Stomach (tissue), 9 donors: ENCODE data around the gene ITFG2. TPM values are rescaled to one million over a fixed set of nuclear protein-coding genes. Genes with fewer than 3 reads are reported as not detected.

Experiments used
- DNase-seq, 2 donors: peaks; one replicate each; pipeline versions ENCODE4 v3.0.0 to v3.0.0-alpha.2; 2013 to 2019
- H3K27ac ChIP-seq, 5 donors: fragments of 200-600 bp in 4 of 5; sonication (generic) in 4 of 5; one replicate each; pipeline ENCODE4 v1.5.1; 2013 to 2019; ENCODE audit warnings: mild to moderate bottlenecking in 1 of 5, moderate library complexity in 1 of 5
- H3K27me3 ChIP-seq, 3 donors: fragments of 200-600 bp; sonication (generic); one replicate each; pipeline ENCODE4 v1.5.1; 2017 to 2019; ENCODE audit warnings: mixed run types in 1 of 3
- H3K36me3 ChIP-seq, 4 donors: fragments of 200-600 bp; sonication (generic); 1 replicate in 3 of 4; 2 replicates in 1 of 4; pipeline ENCODE4 v1.5.1; 2016 to 2019
- H3K4me1 ChIP-seq, 4 donors: fragments of 200-600 bp; sonication (generic); one replicate each; pipeline ENCODE4 v1.5.1; 2016 to 2019
- H3K4me3 ChIP-seq, 4 donors: fragments of 200-600 bp; sonication (generic) in 3 of 4; one replicate each; pipeline ENCODE4 v1.5.1; 2016 to 2019; ENCODE audit warnings: mild to moderate bottlenecking in 1 of 4
- H3K9me3 ChIP-seq, 4 donors: fragments of 200-600 bp; sonication (generic); one replicate each; pipeline ENCODE4 v1.5.1; 2016 to 2019
- EP300 ChIP-seq: sonication (generic); formaldehyde crosslinking; IDR thresholded peaks from one replicate; pipeline ENCODE4 v1.6.1; 2017; ENCODE audit warnings: antibody characterized with exemption
- POLR2A ChIP-seq, 4 donors: fragments of 450-650 bp; IDR thresholded peaks; one replicate each; pipeline ENCODE4 v1.6.1; 2016; ENCODE audit warnings: antibody characterized with exemption in 4 of 4, control low read depth in 2 of 4, mild to moderate bottlenecking in 1 of 4, moderate library complexity in 1 of 4
- POLR2AphosphoS5 ChIP-seq, 3 donors: sonication (generic); formaldehyde crosslinking; IDR thresholded peaks; one replicate each; pipeline ENCODE4 v1.6.1; 2016; ENCODE audit warnings: antibody characterized with exemption in 3 of 3
- WGBS, 5 donors: extraction: QIAGEN DNeasy Blood & Tissue Kit in 3 of 5; methylation state at CpG; one replicate each; pipeline versions ENCODE4 v1.1.5 to v1.1.7; 2013 to 2018; 5-methylcytosine and 5-hydroxymethylcytosine counted together
- intact Hi-C: fragments of 100-400 bp; cut with DNase I; formaldehyde crosslinking; loops from one replicate; pipeline ENCODE4 v1.15.1; 2023; ENCODE audit warnings: low total_unique reads
- polyA plus RNA-seq, 3 donors: library from polyadenylated mRNA; stranded (reverse); fragments of 200-250 nt; gene quantifications; one replicate each; pipeline ENCODE4 v1.2.3, GENCODE V29; 2013
- total RNA-seq, 5 donors: library from RNA; depleted of rRNA; stranded (reverse); fragments of >200 nt; gene quantifications; one replicate each; pipeline versions ENCODE4 v1.1.0 to v1.2.3, GENCODE V29; 2014 to 2016
- TF ChIP-seq, protein P1 (sequence below), 7 experiments: fragments of 450-650 bp in 4 of 7; fragments of 200-600 bp in 3 of 7; sonication (generic) in 3 of 7; IDR thresholded peaks; one replicate each; pipeline ENCODE4 v1.5.1; 2016 to 2019; ENCODE audit warnings: antibody characterized with exemption in 7 of 7, control low read depth in 2 of 7, mild to moderate bottlenecking in 1 of 7
- donor health status: healthy with polysubstance abuse.
- donor health status: Bipolar disorder and iron deficiency.
- donor health status: healthy.

ITFG2 gene
- total and polyA plus RNA-seq, 8 donors: 14.9 to 208 (median 46.4) TPM

DNA sequence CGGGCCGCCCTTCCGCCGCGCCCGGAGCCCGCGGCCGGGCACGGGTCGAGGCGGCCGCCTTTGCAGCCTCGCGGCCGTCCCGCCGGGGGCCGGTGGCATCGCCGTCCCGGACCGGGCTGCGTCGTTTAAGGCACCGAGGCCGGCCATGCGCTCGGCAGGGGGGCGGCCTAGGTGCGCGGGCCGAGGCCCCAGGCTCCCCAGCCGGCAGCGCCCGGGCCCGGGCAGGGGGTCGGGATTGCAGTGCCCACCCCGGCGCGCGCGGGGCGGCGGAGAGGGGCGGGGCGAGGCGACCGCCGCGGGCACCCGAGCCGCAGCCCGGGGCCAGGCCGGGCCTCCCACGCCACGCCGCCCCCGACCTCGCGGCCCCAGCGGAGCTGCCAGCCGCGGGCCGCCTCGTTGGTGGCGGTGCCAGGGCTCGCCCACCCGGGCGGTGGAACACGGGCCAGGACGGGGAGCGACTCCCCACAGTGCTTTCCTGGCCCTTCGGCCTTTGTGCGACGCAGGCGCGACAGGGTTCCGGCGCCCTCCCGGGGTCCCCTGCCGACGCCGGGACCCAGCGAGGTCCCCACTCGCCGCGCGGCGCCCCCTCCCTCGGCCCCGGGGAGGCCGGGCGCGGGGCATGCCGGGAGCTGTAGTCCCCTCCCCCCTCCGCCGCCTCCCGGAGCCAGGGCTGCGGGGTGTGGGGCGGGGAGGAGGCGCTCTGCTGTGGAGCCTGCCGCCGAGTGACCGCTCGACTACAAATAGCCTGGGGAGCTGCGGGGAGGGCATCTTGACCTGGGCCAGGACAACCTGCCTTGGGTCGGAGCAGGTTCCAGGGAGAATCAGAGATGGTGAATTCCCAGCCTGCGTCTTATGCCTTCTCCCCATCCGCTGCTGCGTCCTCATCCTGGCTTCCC is 16.9 kb upstream of the ITFG2 start:
- H3K9me3 ChIP-seq: no peaks in the 10 kb centered on the region
- TF ChIP-seq, protein P1, sequence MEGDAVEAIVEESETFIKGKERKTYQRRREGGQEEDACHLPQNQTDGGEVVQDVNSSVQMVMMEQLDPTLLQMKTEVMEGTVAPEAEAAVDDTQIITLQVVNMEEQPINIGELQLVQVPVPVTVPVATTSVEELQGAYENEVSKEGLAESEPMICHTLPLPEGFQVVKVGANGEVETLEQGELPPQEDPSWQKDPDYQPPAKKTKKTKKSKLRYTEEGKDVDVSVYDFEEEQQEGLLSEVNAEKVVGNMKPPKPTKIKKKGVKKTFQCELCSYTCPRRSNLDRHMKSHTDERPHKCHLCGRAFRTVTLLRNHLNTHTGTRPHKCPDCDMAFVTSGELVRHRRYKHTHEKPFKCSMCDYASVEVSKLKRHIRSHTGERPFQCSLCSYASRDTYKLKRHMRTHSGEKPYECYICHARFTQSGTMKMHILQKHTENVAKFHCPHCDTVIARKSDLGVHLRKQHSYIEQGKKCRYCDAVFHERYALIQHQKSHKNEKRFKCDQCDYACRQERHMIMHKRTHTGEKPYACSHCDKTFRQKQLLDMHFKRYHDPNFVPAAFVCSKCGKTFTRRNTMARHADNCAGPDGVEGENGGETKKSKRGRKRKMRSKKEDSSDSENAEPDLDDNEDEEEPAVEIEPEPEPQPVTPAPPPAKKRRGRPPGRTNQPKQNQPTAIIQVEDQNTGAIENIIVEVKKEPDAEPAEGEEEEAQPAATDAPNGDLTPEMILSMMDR (IDR thresholded peaks at IDR 0.05): no peak
- peak; percentile 43 to 67 (median 47) for TF ChIP-seq POLR2AphosphoS5 (IDR thresholded peaks at IDR 0.05)
- WGBS, 5 donors: 0 to 1% (median 1%) methylated on average over 40 to 111 of the region's 111 CpGs
- DNase-seq: peak; percentile 84 to 92
- peaks cover 0 to 6% (median 0%) of the 10 kb centered on the region in 3 donors for H3K27me3 ChIP-seq
- H3K36me3 ChIP-seq: peaks cover 22 to 37% (median 35%) of the 10 kb centered on the region in 4 donors
- intact Hi-C loops: no loop called here
- H3K4me3 ChIP-seq: peak overlapping the region; percentile 77 to 98 (median 86)
- H3K27ac ChIP-seq: peak overlapping the region; percentile 82 to 95 (median 91)
- peaks cover 17 to 51% (median 40%) of the 10 kb centered on the region in 4 donors for H3K4me1 ChIP-seq

DNA sequence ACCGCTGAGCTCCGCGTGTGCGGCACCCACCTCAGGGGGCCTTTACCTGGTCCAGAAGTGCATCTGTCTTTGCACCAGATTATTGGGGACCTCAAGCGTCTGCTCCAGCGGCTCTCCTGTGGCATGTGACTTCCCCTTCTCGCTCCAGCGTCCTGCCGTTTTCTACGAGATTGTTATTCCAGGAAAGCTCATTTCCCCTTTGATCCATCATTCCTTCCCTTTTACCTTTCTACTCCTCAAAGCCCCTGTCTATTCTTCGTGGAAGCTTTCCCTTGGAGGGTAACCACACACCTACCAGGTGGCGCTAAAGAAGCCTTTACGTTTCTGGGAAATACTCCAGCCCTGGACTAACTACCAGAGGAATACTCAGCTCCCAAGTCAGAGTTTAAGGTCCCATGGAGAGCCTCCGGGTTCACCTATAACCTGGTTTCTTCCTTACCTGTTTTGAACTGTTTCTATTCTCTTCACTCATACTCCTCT is 16.2 kb upstream of the ITFG2 start:
- DNase-seq: peak in 1 of 2 donors; percentile 47
- whole genome bisulfite sequencing, 5 donors: 3 to 8% (median 4%) methylated on average over 10 to 14 of the region's 14 CpGs
- intact Hi-C loops: no loop called here
- Histone ChIP-seq H3K9me3 (no peaks in the 10 kb centered on the region), H3K36me3 (peaks cover 29 to 44% (median 42%) of the 10 kb centered on the region in 4 donors), H3K4me3 (peak overlapping the region; percentile 77 to 98 (median 86)), H3K27ac (peak overlapping the region; percentile 82 to 95 (median 91)), H3K4me1 (peaks cover 17 to 58% (median 46%) of the 10 kb centered on the region in 4 donors), H3K27me3 (peaks cover 0 to 6% (median 0%) of the 10 kb centered on the region in 3 donors)
- TF ChIP-seq EP300 (no peak), POLR2AphosphoS5 (IDR thresholded peaks at IDR 0.05) (no peak), POLR2A (IDR thresholded peaks at IDR 0.05) (no peak)
- TF ChIP-seq, protein P1 (IDR thresholded peaks at IDR 0.05): no peak

DNA sequence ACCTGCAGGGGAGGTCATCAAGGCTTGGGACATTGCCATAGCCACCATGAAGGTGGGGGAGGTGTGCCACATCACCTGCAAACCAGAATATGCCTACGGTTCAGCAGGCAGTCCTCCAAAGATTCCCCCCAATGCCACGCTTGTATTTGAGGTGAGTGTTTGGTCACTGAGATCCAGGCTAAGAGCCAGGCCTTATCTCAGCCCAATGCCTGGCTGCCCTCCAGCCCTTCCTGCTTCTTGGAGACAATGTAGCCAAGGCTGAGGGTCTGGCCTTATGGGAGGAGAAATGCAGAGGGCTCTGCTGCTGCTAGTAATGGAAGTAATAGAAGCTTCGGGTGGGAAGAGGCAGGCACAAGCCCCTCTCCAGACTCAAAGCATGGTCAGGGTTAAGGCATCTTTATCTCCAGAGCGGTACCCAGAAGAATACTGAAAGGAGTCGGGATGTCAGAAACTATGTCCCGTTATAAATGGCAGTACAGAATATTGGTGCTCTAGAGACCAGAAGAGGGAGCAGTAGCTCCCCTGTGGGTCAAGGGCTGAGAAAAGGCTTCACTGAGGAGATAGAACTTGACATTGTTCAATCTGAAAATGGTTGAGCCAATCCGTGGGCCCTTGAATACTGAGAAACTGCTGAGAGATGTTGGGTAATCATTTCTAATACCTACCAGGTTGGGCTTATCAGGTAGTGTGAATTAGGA is 14.6 kb upstream of the ITFG2 start:
- peaks cover 17 to 63% (median 47%) of the 10 kb centered on the region in 4 donors for H3K4me1 ChIP-seq
- peak in 1 of 2 donors; percentile 88 for DNase-seq
- intact Hi-C loops: no loop called here
- H3K9me3 ChIP-seq: no peaks in the 10 kb centered on the region
- H3K36me3 ChIP-seq: peaks cover 44 to 60% (median 58%) of the 10 kb centered on the region in 4 donors
- 45 to 63% (median 49%) methylated on average over 7 of the region's 7 CpGs for WGBS, 5 donors
- peak overlapping the region in 3 of 5 donors; percentile 9 to 94 (median 28) for H3K27ac ChIP-seq
- TF ChIP-seq EP300 (no peak), POLR2AphosphoS5 (IDR thresholded peaks at IDR 0.05) (peak in 2 of 3 donors; percentile 16 to 20), POLR2A (IDR thresholded peaks at IDR 0.05) (no peak)
- peak overlapping the region in 2 of 4 donors; percentile 89 to 98 for H3K4me3 ChIP-seq
- H3K27me3 ChIP-seq: peaks cover 0 to 6% (median 0%) of the 10 kb centered on the region in 3 donors

DNA sequence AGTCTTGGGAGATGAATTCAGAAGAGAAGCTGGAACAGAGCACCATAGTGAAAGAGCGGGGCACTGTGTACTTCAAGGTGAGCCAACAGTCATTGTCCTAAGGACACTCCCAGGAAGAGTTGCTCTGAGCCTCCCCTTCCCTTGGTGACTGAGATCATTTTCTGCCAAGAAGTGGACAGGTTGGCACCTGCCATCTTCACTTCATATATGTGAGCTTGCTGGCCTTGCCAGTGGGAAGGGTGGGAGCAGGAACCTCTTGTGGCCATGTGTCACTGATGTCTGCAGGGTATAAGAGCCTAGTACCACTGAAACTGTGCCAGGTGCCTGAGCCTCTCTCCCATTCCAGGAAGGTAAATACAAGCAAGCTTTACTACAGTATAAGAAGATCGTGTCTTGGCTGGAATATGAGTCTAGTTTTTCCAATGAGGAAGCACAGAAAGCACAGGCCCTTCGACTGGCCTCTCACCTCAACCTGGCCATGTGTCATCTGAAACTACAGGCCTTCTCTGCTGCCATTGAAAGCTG is 12.4 kb upstream of the ITFG2 start:
- Histone ChIP-seq H3K36me3 (peaks cover 60 to 83% (median 81%) of the 10 kb centered on the region in 4 donors), H3K27me3 (no peaks in the 10 kb centered on the region), H3K4me3 (no peak overlapping the region), H3K9me3 (no peaks in the 10 kb centered on the region), H3K27ac (peak overlapping the region in 1 of 5 donors; percentile 21), H3K4me1 (peaks cover 17 to 75% (median 53%) of the 10 kb centered on the region in 4 donors)
- DNase-seq: peak in 1 of 2 donors; percentile 51
- intact Hi-C loops: no loop called here
- WGBS, 5 donors: 51 to 74% (median 58%) methylated on average over 3 of the region's 3 CpGs
- TF ChIP-seq, protein P1 (IDR thresholded peaks at IDR 0.05): no peak
- no peak for TF ChIP-seq POLR2AphosphoS5 (IDR thresholded peaks at IDR 0.05)
- TF ChIP-seq EP300: no peak
- TF ChIP-seq POLR2A (IDR thresholded peaks at IDR 0.05): no peak
